RPMI7951 (cell line): ENCODE data around the gene NOS1AP. TPM values are rescaled to one million over a fixed set of nuclear protein-coding genes. Genes with fewer than 3 reads are reported as not detected.
"Not testable (repeated sequence)": the region's sequence is repeated elsewhere in the genome, so short reads cannot be mapped to it uniquely, and the experiment has no call there.

Experiments used
- DNase-seq: peaks from one replicate; pipeline ENCODE4 v3.0.0-alpha.2; 2012; ENCODE audit warnings: low read depth
- total RNA-seq: library from RNA; depleted of rRNA; stranded (reverse); fragments of >200 nt; shearing (Covaris generic); gene quantifications from 2 replicates; pipeline ENCODE4 v1.2.3, GENCODE V29; 2014

Gene NOS1AP
- total RNA-seq, 1 experiment from 2014 or later, result not detected

DNA sequence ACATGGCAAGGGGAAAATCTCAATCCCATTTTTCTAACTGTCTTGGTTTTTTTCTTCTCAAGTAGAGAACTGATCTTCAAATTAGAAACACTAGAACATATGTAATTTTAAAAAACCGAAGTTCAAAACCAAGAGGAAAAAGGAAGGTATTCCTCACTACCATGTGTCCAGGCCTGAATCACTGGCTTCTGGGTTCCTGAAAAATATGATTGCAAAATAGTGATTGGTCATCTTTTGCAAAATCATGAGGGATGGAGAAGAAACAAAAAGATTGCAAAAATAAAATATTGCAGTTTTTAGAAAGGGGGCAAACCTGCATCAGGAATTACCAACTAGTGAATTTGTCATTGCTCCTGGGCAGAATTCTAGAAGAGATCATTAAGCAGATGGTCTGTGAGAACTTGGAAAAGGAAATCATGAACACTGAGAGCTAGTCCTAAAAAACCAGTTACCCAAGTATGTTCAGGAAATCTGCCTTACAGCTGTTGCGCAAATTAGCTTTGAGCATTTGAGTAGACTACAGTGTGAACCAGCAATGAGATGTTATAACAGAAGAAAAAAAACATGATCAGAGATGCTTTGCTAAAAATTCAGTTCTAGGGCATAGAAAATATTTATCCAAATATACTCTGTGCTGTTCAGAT is 257.8 kb downstream of the NOS1AP start:
- no peak for DNase-seq

DNA sequence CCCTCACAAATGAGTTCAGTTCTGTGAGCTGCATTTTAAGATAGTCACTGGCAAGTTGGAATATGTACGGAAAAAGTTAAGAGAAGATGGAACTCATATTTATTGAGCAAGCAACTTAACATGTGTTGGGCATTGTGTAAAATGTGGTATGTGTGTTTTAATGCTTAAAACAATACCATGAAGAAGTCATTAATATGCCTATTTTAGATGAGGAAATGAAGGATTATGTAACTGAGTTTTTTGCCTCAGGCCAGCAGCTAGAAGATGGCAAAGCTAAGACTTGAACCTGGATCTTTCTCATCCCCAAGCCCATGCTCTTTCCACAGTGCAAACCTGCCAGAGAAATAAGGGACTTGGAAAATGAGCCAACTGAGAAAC is 258.3 kb downstream of the NOS1AP start:
- no peak for DNase-seq

DNA sequence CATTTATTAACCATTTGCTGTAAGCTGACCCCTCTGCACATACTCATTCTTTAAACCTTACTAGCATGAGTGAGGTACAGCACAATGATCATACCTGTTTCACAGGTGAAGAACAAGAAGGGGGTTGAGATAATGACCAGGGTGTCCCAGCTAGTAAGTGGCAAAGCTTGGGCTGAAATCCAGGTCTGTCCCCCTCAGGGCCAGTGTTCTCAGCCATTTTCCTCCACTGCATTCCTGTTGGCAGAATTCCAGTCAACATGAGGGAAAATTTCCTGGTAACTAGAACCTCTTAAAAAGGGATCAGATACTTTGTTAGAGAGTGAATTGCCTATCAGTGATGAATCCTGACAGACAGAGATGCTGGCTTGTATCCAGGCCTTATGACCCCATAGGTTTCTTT is 259.0 kb downstream of the NOS1AP start:
- no peak for DNase-seq

DNA sequence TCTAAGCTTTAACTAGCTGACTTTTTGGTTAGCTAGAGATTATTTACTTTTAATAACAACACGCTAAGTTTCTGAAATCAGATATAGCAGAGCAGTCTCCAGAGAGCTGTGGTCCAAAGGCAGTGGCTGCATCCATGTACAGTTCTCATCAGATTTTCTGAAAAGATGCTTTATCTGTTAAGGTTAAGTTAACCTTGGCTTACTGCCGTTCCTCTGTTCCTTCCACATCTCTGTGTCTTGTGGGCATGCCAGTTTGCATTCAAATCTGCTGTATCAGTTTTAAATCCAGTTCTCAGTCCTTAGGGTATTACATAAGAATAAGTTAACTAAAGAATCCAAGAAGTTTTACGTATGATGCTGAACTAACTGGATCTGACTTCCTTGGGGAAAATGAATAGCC is 260.3 kb downstream of the NOS1AP start:
- DNase-seq, result no peak

DNA sequence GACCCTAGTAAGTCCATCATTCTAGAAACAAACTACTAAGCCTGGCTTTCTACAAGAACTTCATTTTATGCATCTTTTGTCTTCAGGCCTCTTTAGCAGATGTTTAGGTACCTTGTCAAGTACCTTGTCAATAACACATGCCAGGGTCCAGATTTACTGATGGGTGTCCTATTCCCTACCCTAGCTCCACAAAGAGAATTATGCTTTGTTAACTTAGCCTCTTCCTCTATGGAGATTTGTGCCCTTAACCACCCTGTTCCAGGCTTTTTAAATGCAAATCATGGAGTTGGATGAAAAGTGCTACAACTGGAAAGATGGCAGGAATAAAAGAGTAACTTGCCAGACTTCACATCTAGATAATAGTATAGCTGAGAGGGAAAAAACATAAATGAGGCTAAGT is 264.5 kb downstream of the NOS1AP start:
- no peak for DNase-seq

DNA sequence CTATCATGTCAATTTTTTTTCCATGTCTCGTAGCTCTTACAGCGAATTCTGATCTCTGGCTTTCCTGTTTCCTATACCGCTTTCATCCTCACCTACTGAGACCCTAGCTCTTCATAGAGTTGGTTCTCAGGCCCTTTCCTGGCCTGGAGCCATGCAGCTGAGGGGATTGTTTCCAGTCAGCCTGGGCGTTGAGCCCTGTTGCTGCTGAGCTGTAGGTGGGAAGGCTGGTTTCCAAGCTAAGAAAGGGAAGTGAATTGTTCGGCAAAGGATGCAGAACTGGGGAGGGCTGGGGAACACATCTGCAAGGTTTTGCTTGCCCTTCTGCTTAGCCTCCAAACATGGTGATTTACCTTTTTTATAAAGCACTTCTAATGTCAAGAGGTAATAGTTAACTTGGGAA is 265.6 kb downstream of the NOS1AP start:
- no peak for DNase-seq

DNA sequence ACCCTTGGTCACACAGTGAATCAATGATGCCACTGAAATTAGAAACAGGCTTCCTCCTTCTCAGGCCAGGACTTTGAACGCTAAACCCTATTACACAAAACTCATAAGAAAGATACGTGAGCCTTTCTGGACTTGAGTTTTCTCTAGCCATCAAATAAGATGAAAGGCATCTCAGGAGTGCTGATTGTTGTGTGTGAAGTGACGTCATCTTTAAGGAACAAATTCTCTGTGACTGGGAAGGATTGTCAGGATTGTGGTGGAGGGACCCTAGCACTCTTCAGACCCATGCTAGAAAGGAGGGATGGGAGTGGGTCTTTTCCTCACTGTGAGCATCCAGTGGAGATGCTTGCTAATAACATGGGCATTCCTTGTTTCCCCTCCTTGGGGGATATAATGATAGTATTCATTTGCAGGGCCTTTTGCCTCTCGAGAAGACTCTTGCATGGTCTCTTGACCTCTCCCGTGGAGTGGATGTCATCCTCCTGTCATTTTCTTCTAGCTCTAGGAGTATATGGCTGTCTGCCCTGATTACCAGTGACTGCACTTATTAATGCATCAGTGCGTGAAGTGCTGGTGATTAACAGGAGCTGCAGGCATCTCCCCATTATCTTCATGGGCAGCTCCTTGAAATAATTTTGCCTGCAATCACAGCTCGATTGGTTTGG is 267.3 kb downstream of the NOS1AP start:
- DNase-seq, result no peak

DNA sequence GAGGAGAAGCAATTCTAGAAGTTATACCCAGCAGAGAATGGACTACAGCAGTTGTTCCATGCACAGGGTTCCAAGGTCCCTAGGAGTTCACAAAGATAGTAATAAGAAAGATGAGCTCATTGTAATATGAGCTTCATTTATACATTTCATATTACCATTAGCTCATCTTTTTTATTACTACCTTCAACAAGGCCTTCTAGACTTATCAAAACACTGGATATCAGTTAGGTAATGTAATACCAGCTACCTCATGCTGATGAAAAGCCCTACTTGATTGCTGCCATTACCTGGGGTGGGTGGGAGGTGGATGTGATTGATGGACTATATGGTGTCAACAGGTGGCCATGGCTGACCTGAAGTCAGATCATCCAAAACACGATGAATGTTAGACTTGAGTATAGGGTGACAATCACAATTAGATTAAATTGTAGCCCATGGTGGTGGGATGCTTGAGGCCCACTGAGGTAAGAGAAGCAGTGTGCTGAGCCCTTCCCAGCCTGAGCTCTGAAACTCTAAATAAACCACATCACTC is 273.0 kb downstream of the NOS1AP start:
- no peak for DNase-seq

DNA sequence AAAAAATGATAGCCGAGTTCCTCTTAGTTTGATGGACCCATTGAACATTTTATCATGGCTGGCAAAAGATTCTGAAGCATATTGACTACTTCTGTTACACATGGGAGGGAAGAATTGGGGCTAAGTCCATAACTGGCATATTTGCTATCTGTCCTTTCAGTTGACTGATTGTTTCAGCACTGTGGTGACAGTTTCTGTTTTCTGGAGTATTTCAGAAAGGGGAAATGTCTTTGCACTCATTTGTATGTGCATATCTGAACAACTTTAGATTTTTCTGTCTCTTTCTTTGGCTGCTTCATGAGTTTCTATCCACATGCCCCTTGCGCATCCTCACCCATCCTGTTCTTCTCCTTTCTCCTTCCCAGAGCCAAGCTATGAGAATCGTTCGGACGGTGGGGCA is 274.0 kb downstream of the NOS1AP start:
- no peak for DNase-seq

DNA sequence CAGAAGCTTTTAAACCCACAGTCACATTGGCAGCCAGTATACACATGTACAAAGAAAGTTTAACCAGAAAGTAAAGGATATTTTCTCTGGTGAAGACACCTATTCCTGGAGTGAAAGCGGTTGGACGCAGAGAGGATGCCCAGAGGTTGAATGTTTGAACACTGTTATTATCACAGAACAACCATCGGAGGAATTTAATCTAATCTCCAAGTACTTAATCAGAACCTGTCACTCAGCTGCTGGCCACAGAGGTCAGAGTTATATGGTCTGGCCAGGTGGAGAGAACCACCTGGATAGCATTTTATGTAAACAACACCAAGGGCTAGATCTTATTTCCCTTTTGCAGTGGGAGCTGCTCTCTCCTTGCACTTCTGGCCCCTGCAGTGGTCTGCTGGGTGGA is 277.8 kb downstream of the NOS1AP start:
- DNase-seq, result no peak

DNA sequence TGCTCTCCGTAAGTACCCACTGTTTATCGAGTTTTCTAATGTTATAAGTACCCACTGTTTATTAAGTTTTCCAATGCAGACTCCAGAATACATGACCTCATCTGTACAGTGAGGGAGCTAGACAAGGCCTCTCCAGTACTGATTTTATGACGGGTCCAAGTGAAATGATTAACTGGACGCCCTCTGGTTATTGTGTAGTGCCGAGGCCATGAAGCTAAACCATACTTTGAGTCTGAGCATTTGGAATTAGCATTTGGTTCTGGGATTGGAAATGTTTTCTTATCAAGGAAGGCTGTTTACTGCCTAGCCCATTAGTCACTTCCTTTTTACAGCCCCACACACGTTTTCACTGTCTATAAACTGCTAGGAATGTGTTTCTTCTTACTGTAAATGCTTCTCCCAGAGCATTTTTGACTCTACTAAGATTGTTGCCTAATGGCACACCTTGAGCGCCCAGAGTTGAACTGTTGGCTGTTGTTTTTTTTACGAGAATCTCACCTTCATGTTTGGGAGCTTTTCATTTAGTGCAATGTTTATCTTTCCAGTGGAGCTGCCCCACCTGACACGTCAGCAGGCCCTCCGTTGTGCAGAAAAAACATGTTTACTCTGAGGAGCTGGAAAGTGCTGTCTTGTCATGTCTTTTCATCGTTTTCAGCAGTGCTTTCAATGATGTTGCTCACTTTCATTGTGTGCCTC is 280.3 kb downstream of the NOS1AP start:
- DNase-seq, result peak; percentile 63

DNA sequence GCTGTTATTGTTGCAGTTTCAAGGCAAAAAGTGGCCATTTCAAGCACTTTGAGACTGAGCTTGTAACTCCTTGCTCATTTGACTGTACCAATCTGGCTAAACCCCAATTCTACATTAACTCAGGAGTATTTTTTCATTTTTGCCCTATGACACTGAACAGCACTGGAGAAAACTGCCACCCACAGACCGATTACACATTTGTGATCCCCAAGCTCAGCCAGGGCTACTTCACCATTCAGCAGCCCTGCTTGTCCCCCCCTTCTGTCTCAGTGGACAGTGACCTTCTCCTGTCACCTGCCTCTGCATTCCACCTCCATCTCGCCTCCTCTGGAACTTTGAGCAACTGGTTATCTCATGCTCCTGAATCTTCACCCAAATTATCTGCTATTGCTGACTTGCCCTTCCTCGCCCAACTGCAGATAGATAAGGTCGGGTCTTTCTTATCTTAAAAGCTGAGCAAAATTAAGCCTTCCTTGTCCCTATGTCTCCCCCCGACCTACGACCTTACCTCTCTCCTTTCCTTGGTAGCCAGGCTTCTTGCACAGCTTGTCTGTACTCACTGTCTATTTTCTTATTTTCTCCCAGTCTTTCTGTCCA is 281.9 kb downstream of the NOS1AP start:
- no peak for DNase-seq

DNA sequence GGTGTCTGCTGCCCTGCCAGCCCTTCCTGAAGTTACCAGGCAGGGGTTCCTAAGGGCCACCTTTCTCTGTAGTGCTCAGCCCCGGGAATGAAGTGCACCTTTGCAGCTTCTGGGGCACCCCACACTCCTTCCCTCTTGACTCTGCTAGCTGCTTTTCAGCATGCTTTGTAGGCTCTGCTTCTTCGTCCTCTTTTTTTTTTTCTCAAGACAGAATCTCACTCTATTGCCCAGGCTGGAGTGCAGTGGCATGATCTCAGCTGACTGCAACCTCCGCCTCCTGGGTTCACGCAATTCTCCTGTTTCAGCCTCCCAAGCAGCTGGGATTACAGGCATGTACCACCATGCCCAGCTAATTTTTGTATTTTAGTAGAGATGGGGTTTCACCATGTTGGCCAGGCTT is 282.4 kb downstream of the NOS1AP start:
- DNase-seq, result not testable (repeated sequence)

DNA sequence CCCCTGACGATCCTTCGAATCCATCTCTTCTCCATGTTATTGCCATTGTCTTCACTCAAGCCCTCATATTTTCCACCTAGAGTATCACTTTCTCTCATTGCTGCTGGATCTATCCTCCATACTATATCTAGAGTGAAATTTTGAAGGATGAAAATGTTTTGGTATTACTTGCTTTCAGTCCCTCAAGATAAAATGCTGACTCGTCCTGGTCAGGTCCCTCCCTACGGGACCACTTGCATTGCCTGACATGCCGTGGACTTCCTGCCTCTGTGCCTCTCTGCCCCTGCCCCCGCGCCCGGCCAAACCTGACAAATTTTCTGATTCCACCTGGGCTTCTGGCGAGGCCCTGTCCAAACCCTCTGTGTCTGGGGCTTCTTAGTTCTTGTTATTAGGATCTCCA is 283.6 kb downstream of the NOS1AP start:
- DNase-seq, result no peak

DNA sequence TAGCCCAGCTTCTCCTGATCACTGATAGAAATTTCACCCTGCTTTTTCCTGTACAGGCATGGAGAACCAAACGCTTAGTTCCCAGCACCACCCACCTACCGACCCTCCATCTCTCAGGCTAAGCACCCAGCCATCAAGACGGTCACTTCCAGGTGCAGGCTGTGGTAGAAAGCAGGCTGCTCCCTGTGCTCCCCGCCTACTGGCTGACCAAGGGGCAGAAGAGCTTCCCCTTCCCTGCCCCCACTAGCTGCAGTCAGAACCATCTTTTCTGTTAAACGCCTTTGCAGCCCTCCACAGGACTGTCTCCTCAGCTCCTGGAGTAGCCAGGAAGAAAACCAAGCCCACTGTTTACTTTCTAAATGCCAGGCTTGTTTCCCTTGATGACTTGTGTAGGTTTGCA is 284.2 kb downstream of the NOS1AP start:
- no peak for DNase-seq

DNA sequence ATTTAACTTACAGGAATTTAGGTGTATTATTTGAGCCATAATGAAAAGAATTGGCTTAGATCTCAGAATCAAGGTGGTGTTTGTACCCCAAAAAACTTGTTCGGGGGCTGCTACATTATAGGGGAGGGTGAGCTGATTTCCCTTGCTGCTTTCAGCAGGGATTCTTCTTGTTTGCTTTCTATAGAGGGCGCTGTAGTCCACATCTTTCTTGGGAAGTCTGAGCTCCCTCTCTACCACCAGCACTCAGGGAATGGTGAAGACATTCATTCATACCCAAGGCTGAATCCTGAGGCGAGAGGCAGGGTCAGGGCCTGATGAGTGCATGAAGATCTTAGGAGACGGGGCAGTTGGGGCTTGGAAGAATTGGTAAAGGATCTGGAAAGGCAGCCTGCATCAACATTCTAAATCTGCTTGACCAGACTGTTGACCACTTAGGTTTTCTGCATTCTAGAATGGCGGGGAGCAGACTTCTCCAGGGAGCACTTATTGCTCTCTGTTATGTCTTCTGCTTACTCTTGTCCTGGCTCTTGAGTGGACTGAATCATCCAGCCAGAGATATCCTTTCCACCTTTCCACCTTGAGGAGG is 288.3 kb downstream of the NOS1AP start:
- DNase-seq, result peak; percentile 44

DNA sequence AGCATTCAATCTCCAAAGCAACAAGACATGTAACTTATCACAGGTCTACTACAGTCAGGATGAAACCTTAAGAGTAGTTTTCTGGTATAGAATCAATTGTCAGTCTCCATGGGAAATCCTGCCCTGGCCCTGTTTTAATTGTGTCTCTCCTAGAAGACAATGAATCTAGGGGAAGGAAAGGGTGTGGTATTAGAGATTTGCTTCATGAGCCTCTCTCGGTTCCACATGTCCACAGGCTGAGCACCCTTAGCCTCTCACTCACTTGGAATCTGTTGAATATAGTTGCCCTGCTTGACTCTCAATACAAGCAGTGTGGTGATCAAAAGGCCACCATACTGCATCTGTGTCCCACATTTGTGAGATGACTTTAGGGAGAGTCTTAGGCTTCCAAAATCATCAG is 289.4 kb downstream of the NOS1AP start:
- no peak for DNase-seq

DNA sequence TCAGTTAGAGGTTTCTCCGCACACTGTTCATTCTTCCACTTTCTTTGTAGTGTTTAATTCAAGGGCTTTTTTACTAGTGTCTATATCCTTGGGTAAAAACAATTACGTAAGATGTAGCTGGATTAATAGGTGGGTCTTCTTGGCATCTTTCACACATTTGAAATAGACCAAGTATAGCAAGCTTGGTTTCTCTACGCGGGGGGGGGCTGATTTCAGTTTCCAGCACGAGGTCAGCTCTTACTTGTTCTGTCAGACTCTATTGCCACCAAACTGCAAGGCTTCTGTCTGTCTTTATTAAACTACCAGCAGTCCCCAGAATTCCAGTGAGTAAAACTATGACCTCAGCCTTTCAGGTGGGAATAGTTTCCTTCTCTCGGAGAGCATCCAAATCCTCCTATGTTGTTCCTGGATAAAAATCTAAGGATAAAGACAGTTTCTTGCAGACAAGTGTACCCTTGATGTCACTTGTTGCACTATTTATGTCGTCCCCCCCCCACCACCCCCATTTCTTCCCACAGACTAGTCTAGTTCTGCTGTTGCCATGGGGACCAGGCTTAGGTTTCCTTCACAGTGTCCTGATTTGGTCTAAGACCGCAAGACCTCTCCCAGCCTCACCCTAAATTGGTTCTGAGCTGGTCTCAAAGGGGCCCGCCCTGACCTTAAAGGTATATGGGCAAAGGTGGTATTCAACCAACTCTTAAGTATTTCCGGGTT is 290.2 kb downstream of the NOS1AP start:
- no peak for DNase-seq

DNA sequence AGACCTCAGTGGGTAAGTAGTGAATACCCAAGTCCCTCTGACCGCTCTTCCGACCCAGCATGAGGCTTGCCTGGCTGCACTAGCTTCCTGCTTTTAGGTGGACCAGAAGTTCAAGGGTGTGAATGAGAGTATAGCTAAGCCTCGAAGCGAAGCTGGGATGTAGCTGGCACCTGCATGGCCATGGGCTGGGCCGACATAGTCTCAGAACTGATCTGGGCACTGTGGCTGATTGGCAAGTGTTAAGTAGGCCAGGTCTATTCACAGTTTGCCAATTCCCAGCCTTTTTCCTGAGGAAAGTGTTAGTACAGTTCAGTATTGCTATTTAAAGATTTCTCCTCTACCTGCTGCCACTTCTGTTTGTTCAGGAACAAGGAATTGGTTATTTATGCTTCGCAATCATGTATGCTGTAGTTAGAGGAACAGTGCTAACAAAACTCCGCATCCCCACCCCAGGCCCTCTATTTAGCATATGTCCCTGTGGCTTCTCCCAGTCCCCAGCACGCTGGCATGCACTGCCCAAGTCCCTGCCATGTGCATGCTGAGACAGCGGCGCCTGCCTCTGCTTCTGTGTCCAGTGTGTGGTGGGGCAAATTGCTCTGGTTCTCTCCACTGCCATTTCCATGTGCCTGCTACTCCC is 290.9 kb downstream of the NOS1AP start:
- DNase-seq, result no peak

DNA sequence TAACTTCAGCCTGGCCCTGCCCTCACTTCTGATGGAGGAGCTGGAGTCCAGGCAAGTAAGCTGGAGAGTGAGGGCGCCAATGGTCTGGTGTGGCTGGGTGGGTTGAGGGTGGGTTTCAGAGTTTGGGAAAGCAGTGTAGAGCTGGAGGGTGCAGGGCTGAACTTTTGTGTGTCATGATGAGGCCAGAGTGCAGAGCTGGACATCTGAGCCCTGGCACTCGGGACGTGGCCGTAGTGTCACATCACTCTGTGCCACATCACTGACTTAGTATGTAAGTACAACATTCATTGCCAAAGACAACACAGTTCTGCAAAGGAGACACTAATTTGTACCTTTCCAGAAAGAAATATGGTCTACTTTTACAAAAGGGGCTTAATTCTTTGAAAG is 291.4 kb downstream of the NOS1AP start:
- no peak for DNase-seq

DNA sequence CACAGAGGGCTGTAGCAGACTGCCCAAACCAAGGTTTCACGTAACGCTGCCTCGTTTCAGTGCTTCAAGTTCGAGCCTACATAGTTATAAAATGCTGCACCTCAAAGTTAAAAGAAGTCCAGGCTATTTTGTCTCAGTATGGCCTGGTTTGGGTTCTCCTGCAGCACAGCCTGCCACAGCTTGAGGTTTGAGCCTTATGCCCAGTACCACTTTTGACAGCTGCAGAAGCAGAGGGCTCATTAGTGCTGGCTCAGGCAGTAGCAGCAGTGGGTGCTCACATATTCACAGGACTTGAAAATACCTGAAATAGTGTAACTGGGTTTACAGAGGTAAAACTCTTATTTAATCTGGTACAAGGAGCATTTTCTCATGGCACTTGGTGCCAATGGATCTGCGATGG is 291.9 kb downstream of the NOS1AP start:
- no peak for DNase-seq
